CD4-positive, alpha-beta T cell treated with Interleukin-10 for 1 hour (primary cell): ENCODE results near the gene STK11.
"Not testable (repeated sequence)": the region's sequence is repeated elsewhere in the genome, so short reads cannot be mapped to it uniquely, and the experiment has no call there.

Experiments used
- DNase-seq: peaks from one replicate; pipeline ENCODE4 v3.0.0-alpha.2; 2020

The STK11 gene

DNA sequence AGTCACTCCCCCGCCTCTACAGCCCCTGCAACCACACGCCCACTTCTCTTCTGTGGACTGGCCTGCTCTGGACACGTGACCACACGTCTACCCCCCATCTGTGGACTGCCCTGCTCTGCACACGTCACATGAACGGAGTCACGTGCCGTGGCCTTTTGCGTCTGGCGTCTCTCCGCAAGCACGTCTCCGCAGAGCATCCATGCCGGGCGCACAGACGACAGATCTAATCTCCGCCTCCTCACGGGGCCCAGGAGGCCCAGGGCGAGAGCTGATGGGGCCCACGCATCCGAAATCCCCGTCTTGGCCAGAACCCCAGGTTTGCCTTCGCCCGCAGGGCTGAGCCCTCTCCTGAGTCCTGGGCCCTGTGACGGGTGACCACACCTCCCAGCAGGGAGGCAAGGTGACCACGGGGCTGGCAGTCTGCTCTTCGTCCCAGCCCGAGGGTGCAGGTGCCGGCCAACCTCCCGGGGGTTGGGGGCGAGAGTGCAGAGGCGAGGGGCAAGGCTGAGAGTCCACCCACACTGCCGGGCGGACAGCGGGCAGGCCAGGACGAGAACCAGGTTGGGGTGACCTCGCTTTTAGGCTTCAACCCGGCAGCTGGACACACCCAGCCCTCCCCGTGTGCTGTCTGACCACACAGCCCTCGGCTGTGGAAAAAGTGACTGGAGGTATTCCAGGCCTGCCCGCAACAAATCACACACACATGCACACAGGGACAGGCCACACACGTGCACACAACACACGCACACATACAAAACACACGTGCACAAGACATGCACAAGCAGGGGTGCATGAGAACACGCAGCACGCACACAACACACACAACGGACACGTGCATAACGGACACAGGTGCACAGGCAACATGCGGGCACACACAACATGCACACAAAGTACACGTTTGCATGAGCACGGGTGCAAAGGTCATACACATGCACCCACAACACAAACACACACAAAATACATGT lies 35.4 kb upstream of the STK11 start:
- DNase-seq: no peak

DNA sequence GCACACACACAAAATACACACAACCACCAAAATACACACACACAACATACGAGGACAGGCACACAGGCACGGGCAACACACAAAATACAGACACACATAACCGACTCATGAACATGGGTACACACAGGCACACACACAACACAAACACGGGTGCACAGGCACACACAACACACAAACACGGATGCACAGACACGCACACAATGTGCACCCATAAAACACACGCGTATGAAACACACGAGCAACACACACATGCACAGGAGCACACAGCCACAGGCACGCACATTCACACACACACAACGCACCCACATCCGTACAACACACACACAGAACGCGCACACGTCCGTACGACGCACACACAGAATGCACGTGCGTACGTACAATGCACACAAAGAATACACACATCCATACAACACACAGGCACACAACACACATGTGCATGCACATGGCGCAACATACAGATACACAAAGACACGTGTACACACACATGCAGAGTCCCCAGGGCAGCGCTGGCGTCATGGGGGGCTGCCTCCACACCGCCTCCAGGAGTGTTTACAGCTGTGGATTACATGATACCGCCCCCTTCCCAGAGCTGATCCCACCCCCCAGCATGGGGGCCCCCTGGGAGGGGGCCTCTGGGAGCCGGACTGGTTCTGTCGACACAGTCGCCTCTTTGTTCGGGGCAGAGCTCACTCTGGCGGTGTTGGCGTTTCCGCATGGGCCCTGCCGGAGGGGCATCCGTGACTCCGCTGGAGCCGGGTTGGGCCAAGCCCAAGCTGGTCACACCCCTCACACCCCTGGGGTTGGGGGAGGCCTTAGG lies 34.4 kb upstream of the STK11 start:
- no peak for DNase-seq

DNA sequence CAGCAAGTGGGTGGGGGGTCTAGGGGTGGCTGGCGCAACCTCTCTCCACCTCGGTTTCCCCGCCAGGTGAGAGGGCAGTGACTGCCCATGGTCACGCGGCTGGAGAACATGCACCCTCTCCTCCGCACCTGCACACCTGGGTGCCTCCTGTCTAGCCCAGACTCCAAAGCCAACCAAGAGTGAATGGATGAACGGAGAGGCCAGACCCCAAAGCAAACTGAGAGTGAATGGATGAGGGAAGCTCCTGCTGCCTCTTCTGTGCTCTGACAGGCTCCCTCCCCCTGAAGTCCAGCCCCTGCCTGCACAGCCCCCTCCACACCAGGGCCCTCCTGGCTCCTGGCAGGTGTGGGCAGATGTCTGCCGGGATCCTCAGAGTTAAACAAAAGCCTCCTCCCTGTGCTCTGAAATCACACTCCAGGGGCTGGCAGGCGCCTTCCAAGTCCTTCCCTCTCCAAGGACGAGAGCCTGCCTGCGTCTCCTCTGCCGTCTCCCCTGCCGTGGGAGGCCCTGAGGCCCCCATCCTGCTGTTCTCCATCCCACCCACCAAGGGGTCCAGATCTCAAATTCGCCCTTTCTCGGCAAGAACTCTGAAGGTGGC lies 33.7 kb upstream of the STK11 start:
- DNase-seq: no peak

DNA sequence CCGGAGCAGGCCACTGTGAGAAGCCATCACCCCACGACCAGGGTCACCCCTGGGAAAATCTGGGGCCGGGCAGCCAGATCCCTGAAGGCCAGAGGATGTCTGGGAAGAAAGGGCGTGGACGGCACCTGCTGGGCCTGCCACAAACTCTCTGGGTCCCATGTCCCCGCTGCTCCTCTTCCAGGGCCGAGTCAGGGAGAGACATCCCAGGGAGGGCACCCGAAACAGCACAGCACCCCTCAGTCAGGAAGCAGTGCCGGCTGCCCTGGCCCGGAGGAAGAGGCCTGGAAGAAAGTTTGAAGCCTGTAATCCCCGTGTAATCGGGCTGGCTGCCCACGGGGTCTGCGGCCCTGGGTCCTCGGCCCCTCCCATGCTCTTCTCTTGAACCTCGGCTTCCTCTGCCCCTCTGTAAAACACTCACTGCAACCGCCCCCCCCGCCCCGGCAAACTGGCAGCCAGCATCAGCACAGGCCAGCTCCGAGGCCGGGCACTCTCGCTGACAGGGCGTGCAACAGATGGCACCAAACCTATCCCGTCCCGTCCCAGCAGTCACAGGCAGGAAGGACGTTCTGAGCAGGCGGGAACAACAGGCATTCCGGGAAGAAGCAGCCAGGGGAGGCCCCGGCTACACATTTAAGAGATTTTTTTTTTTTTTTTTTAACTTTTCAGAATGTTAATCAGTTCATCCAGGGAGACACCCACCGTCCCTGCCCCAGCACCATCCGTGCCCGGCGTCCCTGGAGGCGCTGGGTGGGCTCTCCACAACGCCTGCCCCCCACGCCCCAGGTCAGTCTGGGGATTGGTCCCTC lies 33.0 kb upstream of the STK11 start:
- DNase-seq: no peak

DNA sequence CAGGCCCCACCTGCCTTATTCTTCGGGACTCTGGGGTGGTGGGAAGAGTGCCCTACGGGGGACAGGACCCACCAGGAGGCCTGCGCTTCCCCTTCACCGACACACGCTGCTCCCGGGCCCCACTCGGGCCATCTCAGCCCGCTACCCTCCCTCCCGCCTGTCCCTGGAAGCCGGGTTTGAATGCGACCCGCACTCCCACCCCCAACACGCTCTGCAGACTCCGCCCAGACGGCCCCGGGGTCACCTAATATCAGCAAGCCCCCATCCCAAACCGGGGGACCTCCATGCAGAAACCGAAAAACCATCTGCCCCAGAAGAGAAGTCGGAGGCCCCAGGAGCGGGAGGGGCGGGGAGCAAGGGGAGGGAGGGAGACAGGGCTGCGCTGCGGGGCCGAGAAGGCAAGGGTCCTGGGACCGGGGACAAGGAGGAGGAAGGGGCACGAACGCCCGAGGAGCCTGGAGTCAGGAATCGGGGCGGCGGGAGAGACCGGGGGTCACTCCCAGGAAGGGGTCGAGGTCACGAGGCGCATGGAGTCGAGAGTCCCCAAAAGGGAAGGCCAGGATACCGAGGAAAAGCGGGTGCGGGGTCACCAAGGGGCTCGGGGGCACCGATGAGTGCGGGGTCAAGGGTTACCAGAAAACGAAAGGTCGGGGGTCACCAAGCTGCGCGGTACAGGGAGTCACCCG lies 32.3 kb upstream of the STK11 start:
- peak; percentile 43 for DNase-seq

DNA sequence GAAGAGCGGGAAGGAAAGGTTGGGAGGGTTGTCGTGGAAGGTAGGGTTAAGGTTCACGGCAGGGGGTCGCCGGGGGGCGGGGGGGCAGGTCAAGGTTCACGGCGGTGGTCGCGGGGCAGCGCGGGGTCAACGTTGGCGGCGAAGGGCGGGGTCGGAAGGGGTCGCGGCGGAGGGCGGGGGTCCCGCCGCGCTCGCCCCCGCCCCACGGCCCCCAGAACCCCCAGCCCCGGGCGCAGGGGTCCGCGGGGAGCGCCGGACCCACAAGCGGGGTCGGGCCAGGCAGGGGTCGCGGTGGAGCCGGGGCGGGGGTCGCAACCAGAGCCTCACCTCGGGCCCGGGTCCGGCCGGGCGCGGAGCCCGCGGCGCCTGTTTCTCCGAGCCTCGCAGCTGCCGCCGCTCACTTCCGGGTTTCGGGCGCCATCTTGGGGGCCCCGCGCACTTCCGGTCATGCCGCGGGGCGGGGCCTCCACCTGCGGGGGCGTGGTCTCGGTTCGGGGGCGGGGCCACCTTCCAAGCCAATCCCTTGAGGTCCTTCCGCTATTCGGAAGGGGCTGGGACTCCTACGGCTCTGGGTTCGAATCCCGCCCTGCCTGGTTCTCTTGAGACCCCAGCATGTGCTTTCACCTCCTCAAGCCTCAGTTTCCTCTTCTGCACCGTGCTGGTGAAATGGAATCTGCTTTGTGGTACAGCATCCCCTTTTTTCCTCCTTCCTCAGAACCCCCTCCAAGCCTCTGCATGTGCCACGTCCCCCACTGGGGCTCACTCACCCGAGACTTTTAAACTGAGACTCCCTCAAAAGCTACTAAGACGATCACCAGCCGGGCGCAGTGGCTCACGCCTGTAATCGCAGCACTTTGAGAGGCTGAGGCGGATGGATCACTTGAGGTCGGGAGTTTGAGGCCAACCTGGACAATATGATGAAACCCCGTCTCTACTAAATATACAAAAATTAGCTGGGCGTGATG lies 31.5 kb upstream of the STK11 start, which contains the start of gene SBNO2:
Gene SBNO2, minus strand, starts transcription at position 424 of the 965 bp plus-strand sequence. CDS start 19,992 bp downstream, outside the sequence.
- peak; percentile 92 for DNase-seq

DNA sequence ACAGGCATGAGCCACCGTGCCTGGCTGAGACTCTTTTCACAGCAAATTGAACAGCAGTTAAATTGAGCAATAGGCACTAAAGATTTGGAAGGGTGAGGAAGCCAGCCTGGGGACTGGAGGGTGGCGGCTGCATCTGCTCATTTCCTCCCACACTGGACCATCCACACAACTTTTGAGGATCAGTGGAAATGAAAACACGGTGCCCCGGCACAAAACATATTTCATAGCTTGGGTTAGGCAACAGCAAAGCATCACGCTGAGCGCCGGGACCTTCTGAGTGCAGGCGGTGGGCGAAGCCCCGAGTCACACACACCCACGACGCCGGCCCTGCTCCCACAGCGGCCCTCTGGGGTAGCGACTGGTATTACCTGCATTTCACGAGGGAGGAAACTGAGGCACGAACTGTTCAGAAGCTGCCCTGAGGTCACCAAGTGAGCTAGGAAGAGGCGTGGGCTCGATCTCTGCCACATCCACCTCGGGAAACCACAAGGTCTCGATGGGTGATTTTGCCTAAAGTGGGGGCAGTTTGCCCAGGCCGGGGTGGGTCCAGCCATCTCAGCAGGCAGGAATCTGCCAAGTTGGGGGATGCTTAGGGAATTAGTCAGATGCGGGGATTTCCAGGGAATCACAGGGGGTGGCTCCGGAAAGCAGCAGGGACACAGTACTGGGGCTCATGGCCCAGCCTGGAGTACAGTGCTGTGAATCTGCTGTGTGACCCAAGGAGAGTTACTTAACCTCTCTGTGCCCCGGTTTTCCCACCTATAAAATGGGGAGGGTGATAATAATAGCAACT lies 28.1 kb upstream of the STK11 start:
- no peak for DNase-seq

DNA sequence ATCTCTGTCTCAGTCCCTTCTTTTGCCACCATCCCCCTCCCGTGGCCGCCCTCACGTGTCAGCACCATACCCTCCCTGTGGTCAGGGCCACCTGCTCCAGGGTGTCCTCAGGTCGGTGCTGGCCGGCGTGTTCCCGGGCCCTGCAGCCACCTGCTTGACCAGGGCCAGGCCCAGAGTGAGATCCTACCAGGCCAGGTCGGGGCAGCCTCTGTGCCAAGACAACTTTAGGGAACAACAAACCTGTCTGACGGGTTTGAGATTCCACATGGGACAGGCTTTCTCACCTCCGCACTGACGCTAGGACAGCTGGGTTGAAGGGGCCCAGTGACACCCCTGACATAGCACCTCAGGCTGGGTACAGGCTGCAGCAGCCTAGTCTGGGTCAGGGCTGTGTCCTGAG lies 24.0 kb upstream of the STK11 start:
- DNase-seq: no peak

DNA sequence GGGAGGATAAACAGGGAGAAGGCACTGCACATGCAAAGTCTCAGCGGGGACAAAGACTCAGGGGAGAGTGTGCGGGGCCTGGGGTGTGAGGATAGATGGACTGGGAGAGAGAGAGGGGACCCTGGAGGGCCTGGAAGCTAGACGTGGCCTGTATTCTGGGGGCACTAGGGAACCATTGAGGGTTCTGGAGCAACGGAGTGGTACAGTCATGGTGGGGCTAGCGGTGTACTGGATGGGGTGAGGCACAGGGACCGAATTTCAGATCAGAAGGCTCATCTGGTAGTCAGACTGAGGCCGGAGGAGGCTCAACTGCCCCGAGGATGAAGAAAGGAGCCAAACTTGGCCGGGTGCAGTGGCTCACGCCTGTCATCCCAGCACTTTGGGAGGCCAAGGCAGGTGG lies 23.5 kb upstream of the STK11 start:
- no peak for DNase-seq

DNA sequence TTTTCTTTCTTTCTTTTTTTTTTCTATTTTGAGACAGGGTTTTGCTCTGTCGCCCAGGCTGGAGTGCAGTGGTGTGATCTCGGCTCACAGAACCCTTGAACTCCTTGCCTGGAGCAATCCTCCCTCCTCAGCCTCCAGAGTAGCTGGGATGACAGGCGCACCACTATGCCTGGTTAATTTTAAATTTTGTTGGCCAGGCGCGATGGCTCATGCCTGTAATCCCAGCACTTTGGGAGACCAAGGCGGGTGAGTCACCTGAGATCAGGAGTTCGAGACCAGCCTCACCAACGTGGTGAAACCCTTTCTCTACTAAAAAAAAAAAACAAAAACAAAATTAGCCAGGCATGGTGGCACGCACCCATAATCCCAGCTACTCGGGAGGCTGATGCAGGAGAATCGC lies 22.9 kb upstream of the STK11 start:
- no peak for DNase-seq

DNA sequence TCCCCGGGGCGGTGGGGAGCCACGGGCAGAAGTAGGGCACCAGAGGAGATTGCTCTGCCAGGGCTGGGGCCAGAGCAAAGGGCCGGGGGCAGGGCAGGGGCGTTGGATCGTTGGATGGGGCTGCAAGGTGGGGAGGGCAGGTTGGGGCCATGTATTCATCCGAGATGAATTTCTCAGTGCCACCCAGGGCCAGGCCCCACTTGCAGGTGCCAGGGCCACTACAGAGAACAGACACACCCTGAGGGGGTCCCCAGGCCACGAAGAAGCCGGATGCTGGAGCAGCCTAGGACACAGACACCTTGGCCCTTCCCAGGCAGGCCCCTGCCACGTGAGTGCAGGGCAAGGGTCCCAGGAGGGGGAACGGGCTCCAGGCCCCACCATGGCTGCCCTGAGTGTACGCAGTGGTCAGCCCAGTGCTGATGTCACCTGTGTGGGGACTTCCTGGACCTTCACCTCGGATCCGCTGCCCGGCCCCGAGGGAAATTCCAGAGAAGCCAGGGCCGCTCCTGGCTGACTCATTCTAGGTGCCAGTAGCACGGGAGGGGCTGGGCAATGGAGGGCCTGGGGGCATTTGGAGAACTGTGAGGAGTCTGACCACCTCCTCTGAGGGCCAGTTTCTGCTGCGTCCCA lies 21.9 kb upstream of the STK11 start:
- DNase-seq: no peak

DNA sequence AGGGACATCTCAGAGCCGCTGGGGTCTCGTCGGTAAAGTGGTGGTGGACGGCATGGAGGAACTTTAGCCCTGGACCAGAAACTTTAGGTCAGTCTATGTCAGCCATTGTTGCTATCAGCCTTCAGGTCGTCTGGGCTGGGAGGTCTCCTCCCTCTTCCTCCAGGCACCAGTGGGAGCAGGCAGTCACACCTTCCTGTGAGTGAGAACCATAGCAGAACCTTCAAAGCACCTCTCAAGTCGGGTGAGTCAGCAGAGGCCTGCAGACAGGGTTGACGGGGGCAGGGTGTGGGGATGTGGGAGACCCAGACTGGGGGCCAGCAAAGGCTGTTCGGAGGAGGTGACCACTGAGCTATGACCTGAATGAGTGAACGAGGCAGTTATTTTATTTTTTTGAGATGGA lies 16.2 kb upstream of the STK11 start:
- DNase-seq: peak; percentile 53

DNA sequence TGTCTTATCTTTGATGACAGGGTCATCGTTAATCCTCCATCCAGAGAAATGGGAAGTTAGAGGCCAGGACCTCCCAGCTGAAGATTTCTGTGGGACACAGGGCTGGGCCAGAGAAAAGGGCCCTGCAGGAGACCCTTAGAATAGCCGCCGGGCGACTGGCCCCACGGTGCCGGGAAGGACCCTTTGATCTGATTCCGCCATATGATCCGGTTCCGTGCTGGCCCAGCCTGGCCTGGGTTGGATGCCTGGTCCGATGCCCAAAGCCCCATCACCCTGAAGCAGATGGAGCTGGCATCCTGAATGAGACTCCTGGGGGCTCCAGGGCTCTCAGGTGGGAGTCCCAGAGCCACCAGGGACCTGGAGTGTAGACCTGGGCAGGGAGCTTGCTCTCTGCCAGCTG lies 6.0 kb upstream of the STK11 start:
- no peak for DNase-seq

DNA sequence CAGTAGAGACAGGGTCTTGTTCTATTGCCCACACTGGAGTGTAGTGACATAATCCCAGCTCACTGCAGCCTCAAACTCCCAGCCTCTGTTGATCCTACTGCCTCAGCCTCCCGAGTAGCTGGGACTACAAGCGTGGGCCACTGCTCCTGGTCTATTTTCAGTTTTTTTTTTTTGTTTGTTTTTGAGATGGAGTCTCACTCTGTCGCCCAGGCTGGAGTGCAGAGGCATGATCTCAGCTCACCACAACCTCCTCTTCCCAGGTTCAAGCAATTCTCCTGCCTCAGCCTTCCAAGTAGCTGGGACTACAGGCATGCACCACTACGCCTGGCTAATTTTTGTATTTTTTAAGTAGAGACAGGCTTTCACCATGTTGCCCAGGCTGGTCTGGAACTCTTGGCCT lies 5.0 kb upstream of the STK11 start:
- not testable (repeated sequence) for DNase-seq

DNA sequence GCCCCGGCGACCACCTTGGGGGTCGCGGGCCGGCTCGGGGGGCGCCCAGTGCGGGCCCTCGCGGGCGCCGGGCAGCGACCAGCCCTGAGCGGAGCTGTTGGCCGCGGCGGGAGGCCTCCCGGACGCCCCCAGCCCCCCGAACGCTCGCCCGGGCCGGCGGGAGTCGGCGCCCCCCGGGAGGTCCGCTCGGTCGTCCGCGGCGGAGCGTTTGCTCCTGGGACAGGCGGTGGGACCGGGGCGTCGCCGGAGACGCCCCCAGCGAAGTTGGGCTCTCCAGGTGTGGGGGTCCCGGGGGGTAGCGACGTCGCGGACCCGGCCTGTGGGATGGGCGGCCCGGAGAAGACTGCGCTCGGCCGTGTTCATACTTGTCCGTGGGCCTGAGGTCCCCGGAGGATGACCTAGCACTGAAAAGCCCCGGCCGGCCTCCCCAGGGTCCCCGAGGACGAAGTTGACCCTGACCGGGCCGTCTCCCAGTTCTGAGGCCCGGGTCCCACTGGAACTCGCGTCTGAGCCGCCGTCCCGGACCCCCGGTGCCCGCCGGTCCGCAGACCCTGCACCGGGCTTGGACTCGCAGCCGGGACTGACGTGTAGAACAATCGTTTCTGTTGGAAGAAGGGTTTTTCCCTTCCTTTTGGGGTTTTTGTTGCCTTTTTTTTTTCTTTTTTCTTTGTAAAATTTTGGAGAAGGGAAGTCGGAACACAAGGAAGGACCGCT lies 729 bp downstream of the STK11 start:
- no peak for DNase-seq

DNA sequence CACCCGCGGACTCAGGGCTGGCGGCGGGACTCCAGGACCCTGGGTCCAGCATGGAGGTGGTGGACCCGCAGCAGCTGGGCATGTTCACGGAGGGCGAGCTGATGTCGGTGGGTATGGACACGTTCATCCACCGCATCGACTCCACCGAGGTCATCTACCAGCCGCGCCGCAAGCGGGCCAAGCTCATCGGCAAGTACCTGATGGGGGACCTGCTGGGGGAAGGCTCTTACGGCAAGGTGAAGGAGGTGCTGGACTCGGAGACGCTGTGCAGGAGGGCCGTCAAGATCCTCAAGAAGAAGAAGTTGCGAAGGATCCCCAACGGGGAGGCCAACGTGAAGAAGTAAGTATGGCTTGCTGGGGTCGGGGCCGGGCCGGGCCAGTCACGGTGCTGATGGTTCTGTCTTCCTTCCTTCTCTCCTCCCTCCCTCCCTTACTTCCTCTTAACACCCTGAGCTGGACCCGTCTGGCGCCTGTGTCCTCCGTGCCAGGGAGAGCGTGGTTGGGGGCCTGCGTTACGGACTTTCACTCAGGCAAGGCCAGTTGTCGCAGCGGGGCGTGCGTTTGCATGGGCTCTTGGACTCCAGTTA lies 1.4 kb downstream of the STK11 start:
- DNase-seq: peak; percentile 33

DNA sequence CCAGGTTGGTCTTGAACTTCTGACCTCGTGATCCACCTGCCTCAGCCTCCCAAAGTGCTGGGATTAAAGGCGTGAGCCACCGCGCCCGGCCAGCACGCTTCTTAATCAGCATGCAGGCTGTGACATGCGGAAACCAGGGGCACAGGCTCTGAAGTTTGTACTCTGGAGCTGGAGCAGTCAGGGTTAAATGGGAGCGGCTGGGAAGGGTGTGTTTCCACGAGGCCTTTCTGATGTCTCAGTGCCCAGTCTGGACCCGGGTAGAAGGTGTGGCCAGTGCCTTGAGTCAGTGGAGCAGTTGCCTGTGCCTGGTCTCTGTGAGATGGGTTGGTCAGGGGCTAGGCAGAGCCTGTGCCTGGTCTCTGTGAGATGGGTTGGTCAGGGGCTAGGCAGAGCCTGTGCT lies 3.3 kb downstream of the STK11 start:
- DNase-seq: not testable (repeated sequence)

DNA sequence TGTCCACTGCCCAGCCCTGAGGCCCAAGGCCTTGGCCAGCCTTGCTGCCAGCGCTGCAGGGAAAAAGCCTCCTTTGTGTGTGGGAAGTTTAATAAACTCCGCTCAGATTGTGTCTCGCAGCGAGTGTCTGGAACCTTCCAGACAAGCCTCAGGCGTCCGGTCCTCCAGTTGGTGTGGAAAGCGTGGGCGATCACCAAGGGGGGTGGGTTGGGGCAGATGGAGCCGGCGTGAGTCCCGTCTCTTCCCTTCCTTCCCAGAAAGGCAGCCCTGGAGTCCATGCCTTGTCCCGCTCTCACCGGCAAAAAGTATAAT lies 4.6 kb downstream of the STK11 start:
- DNase-seq: no peak
